GM10847 (cell line): Measurements from ENCODE around the gene ZBTB44.

Source experiments
- POLR2A ChIP-seq: IDR thresholded peaks from 2 replicates; pipeline ENCODE4 v1.6.1; 2011; ENCODE audit not compliant: insufficient read length; ENCODE audit errors: extremely low read depth

The ZBTB44 gene

DNA sequence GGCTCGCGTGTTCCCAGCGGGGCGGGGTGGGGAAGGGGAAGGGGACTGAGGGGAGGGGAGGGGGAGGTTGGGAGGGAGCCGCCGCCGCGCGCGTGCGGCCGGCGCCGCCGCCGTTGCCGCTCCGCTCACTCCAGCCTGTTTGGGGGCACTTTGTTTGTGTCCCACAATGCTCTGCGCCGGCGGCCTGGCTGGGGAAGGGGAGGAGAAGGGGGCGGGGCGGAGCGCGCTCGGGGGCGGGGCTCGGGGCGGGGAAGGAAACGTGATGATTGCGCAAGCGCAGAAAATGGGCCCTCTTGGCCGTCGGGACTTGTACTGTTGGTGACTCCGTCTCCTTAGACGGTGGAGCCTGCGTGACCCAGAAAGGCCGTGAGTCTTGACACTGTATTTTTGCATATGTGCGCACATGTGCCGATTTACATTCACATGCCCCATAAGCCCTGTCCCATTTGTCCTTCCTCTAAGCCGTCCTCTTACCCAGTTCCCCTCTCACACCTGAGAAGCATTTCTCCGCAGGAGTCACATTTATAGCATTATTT is at the start of gene ZBTB44:
ZBTB44 (minus strand) TSS at position 168 of the 536 bp plus-strand sequence. CDS start 53,044 bp downstream, outside the sequence.
- TF ChIP-seq POLR2A = peak; percentile 50

DNA sequence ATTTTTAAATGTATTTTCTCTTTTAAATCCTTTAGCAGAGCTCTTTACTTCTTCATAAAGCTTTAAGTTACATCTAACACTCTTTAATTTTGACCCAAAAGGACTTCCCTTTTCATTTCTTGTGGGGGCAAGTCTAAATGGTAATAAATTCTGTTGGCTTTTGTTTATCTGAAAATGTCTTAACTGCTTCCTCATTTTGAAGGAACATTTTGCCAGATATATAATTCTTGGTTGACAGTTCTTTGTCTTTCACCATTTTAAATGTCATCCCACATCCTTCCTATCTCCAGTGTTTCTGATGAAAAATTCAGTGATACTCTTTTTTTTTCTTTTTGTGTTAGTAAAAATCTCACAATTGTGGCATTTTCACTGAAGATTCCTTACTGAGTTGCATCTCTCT is 44.7 kb upstream of the ZBTB44 start:
- no peak for TF ChIP-seq POLR2A

- no peak for TF ChIP-seq POLR2A
These were observed 43.7 kb upstream of the ZBTB44 start for GRCh38 chr11:130358398-130358797.

DNA sequence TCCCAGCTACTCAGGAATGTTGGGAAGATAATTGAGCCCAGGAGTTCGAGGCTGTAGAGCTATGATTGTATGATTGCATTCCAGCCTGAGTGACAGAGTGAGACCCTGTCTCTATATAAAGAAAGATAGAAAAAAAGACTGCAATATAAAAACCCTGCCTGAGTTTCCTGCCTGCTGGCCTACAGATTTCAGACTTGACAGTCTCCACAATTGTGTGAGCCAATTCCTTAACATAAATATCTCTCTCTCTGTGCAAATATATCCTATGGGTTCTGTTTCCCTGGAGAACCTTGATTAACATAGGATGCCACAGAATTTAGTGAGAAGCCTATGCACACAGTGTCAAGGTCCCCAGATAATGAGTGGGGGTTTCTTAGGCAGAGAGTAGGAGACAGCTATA is 32.5 kb upstream of the ZBTB44 start:
- TF ChIP-seq POLR2A = no peak

DNA sequence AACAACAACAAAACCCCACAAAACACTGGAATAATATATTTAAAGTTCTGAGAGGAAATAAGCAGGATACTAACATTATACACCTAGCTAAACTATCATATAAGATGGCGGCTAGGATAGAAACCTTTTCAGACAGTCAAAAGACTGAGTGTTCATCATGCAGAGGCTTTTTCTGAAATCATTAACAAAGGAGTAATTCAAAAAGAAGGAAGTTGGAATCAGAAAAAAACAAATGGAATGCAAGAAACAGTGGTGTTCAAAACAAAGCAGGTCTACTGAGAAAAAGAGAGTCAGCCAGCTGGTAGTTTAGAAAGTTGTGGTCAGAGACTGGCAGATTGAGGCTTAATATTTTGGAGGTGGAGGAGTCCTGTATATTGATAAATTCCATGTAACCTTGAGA is 30.1 kb upstream of the ZBTB44 start:
- TF ChIP-seq POLR2A = no peak

DNA sequence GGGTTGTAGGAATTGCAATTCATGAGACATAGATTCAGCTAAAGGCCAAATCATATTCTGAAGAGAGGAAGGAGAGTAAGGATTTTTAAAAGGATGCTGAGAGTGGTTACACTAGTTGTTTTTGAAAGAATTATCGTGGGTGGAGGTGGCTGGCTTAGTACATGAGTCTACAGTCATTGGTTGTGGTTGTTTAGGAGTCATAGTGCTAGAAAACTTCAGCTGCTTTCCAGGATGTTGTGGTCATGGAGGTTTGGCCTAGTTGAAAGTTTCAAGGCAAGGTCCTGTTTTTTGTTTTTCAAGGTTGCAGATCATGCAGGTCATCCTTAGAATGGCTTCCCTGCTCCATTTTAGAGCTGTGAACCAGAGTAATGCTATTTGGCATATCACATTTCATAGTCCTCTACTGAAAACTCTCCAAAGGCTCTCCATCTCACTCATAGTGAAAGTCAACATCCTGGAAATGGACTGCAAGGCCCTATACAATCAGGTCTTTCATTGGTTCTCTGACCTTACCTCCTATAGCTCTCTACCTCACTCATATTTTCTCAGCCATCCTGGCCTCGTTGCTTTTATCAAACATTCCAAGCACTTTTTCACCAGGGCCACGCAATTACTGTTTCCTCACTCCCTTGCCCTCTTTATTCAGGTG is 26.1 kb upstream of the ZBTB44 start:
- no peak for TF ChIP-seq POLR2A

GRCh38 chr11:130338667-130339066 is 23.9 kb upstream of the ZBTB44 start:
- no peak for TF ChIP-seq POLR2A

GRCh38 chr11:130337281-130338089 is 22.8 kb upstream of the ZBTB44 start:
- no peak for TF ChIP-seq POLR2A

- TF ChIP-seq POLR2A = no peak
These were observed 15.5 kb upstream of the ZBTB44 start for GRCh38 chr11:130330101-130330684.

GRCh38 chr11:130328420-130328819 is 13.7 kb upstream of the ZBTB44 start:
- no peak for TF ChIP-seq POLR2A

- TF ChIP-seq POLR2A = no peak
These were observed 13.0 kb upstream of the ZBTB44 start for GRCh38 chr11:130327716-130328115.

- no peak for TF ChIP-seq POLR2A
These were observed 11.0 kb upstream of the ZBTB44 start for GRCh38 chr11:130325691-130326090.

GRCh38 chr11:130323452-130324450 is 9.0 kb upstream of the ZBTB44 start:
- no peak for TF ChIP-seq POLR2A

GRCh38 chr11:130322126-130322525 is 7.4 kb upstream of the ZBTB44 start:
- no peak for TF ChIP-seq POLR2A
